Measurements from ENCODE around the gene TMPRSS11A.

- TF ChIP-seq, protein P1, sequence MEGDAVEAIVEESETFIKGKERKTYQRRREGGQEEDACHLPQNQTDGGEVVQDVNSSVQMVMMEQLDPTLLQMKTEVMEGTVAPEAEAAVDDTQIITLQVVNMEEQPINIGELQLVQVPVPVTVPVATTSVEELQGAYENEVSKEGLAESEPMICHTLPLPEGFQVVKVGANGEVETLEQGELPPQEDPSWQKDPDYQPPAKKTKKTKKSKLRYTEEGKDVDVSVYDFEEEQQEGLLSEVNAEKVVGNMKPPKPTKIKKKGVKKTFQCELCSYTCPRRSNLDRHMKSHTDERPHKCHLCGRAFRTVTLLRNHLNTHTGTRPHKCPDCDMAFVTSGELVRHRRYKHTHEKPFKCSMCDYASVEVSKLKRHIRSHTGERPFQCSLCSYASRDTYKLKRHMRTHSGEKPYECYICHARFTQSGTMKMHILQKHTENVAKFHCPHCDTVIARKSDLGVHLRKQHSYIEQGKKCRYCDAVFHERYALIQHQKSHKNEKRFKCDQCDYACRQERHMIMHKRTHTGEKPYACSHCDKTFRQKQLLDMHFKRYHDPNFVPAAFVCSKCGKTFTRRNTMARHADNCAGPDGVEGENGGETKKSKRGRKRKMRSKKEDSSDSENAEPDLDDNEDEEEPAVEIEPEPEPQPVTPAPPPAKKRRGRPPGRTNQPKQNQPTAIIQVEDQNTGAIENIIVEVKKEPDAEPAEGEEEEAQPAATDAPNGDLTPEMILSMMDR (IDR thresholded peaks at IDR 0.05), result no peak
- TF ChIP-seq POLR2A (IDR thresholded peaks at IDR 0.05), result no peak
These were observed at the start of gene TMPRSS11A for GRCh38 chr4:67963356-67963755.
